CD4-positive, alpha-beta T cell treated with Interleukin-1 beta for 1 hour (primary cell): ENCODE measurements around the gene BRME1.

Experiments used
- DNase-seq, 2 donors: peaks; one replicate each; pipeline ENCODE4 v3.0.0-alpha.2; 2020 to 2022

The BRME1 gene

GRCh38 chr19:13843104-13843921 lies 62.6 kb downstream of the BRME1 start:
- no peak for DNase-seq

- DNase-seq, result peak; percentile 91 to 92
Measured at GRCh38 chr19:13842291-13843103, 63.4 kb downstream of the BRME1 start.

- peak in 1 of 2 donors; percentile 69 for DNase-seq
Measured at GRCh38 chr19:13841962-13842290, 64.0 kb downstream of the BRME1 start.

DNA sequence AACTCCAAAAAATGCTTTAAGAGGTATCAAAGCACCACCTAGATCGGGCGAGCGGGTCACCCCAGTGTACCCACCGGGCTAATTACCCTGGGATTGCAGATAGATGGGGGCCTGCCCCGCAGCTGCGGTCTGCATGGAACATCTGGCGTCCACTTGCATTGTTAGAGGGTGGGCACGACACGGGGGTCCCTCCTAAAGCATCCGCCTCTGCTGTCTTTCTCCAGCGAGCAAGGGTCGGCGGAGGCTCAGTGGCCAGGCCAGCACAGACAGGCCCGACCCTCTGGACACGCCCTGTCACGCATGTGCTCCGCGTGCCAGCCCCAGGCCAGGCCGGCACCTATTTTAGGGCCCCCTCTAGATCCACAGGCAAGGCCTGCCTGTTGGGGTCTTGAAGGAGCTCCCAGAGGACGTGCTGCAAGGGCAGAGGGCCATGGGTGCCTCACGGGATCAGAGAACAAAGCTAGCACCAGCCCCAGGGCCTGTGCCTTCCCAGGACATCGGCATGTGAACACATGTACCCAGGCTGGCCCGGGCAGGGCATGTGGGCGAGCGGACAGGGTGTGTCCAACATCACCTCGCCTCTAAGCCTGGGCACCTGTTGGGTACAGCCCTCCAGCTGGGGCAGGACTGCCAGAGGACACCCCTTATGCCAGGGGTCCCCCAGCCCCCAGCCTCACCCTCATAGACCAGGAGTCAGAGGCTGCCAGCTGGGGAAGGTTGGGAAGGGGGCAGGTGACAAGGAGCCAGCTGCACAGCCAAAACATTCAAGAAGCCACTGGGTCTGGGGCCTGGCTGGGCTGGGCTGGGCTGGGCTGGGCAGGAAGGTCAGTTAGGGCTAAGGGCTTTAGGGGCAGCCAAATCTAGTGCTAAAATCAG lies 64.6 kb downstream of the BRME1 start:
- DNase-seq, result peak; percentile 73 to 74

DNA sequence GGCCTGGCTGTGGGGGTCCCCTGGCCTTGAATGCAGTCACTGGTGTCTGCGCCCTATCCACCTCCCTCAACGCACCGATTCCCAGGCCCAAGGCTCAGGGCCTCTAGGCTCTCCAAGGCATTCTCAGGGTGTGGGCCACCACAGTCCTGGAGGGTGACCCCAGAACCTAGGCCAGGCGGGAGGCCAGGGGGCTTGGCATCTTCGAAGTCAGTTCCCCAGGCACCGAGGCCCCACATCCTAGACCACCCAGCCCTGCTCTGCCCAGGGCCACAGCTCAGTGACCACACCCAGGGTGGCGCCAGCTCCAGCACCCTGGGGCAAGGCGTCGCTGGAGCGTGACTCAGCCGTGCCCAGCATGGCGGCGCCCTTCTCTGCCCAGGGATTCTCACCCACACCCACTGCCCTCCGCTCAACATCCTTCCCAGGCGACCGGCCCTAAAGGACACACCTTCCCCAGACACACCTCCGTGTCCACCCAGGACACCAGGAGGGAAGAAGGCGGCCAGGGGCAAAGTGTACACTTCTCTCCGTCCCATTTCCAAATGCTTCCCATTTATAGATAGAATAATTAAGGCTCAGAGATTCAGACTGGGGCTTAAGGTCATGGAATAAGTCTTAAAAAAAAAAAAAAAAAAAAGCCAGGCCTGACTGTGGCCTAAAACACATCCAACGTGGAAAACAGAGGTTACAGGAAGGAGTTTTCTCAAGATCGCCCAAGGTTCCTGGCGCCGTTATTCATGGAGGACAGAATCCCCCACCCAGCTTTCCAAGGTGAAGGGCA lies 65.4 kb downstream of the BRME1 start:
- DNase-seq, result peak; percentile 79 to 80

DNA sequence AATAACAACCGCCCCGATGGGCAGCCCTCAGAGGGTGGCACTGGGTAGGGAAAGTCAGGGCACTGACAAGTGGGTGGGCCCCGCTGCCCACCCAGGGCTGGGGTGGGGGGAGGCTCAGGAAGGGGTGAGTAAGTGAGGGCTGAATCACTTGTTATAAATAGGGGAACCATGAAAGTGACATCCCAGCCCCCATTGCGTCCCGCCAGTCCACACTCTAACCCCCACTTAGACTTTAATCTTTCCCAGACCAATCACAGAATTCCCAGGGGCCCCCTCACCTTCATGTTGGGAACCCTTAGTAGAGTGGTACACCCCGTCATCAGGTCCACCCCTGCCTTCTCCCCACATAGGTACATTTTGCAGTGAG lies 66.0 kb downstream of the BRME1 start:
- DNase-seq, result no peak

GRCh38 chr19:13839130-13839937 lies 66.6 kb downstream of the BRME1 start:
- DNase-seq, result peak; percentile 88 to 90

- no peak for DNase-seq
Measured at GRCh38 chr19:13838435-13839129, 67.3 kb downstream of the BRME1 start.

- DNase-seq, result peak; percentile 69 to 73
Measured at GRCh38 chr19:13835791-13836723, 69.9 kb downstream of the BRME1 start.

GRCh38 chr19:13834244-13835069 lies 71.5 kb downstream of the BRME1 start:
- peak in 1 of 2 donors; percentile 42 for DNase-seq

DNA sequence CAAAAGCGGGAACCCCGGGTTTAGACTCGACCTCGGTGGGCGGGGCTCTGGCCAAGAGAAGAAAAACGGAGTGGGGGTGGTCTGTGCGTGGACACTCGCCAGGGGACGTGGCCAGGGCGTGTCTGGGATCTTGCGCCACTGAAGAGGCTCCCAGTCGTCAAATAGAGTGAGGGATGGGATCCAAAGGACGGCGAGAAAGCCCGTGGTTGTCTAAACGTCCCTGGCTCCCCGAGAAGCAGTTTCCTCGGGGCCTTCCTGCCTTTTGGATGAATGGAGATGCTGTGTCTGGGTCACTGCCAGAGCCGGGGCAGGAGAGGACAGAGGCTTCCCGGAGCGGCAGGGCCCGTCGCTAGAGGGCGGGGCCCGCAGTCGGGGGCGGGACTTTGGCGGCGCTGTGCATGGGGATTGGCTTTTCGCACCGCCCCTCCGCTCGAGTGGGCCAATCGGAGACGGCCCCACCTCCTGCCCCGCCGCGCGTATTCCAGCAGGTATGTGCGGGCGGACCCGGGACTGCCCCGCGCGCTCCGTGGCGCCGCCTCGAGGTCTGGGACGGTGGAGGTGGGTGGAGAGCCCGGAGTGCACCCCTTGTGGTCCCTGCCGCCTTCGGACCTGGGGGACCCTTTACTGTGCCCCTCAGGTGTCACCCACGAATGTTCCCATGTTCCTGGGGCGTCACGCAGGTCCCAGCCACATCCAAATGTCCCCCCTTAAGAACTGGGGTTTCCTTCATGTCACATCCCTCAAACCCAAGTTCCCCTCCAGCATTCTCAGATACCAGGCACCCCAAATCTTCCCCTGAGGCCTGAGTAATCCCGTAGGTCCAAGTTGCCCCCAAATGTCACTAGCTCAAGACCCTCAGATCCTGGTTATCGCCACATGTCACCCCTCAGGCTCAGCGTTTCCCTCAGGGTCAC lies 72.3 kb downstream of the BRME1 start:
- peak; percentile 96 for DNase-seq
